ENCODE data around the gene MYO7A.

MYO7A gene

GRCh38 chr11:77230878-77231605, 103.0 kb downstream of the MYO7A start:
- no peak for DNase-seq

DNA sequence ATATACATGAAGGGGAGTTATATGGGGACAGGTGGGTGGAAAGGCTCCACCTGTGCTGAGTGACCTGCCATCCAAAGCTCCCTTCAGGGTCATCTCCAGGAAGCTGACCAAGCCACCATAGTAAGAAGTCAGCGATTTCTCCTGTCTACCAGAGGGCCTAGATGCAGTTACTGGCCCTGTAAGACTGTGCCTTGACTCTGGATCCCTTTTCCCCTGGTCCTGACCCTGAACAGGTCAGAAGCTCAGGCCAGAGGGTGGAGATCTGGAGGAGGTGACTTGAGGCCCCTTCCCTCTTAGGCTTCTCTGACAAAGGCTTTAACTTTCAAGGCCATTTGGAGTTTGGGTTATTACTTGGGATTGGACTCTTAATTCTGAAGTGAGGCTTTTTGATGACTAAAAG, 103.8 kb downstream of the MYO7A start:
- DNase-seq, result no peak

DNA sequence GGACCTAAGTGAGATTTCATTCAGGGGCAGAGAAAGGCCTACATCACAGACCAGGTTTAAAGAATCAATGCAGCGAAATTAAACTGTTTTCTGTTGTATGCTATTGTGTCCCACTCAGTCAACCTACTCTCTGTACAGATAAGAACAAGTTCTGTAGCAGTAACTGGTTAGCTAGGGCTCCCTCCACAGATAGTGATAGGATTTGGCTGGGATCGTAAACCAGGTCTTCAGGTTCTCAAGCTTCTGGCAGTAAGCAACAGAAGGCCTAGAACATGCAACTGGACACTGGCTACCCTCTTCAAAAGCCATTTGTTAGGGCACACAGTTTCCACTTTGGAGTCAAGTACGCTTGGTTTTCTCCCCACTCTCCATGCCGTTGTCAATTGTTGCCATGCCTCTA, 104.2 kb downstream of the MYO7A start:
- no peak for DNase-seq

DNA sequence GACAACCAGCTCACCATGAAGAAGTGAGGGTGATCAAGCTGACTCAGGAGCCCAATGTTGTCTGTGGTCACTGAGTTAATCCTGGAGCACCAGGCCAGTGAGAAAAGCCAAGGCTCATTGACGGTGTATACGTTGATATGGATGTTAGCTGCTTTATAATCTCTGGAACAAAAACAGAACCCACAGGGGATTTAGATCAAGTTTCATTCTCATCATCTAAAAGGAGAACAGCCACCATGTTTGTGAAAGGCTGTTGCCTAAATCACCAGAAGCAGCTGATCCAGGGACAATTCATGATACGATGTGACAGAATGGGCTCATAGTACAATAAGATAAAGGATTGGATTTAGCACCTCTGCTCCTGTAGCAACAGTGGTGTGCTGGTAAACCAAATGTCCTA, 105.0 kb downstream of the MYO7A start:
- no peak for DNase-seq

- DNase-seq, result no peak
Measured at GRCh38 chr11:77236901-77237300, 108.9 kb downstream of the MYO7A start.

DNA sequence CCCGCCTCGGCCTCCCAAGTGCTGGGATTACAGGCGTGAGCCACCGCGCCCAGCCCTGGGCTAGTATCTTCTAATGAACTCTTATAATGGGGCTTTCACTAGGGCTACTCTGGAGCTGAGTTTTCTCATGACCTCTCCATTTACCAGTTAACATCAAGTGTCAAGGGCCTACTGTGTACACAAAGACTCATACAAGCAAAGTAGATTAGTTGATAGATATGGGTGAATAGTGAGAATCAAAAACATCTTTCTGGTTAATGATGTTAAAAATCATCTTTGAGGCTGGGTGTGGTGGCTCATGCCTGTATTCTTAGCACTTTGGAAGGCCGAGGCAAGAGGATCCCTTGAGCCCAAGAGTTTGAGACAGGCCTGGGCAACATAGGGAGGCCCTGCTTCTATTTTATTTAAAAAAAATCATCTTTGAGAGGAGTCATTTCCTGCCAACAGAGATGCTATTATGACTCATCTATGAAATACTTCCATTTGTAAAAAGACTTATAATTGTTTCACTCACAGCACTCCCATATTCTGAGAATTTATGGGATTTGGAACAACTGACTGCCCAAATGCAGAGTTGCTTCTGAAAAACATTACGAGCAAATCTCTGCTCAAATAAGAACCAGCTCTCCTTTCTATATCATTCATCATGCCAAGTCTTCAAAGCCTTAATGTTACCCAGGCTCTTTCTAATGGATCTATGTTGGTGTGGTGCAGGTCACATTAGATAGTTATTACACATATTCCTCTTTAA, 116.4 kb downstream of the MYO7A start:
- no peak for DNase-seq

DNA sequence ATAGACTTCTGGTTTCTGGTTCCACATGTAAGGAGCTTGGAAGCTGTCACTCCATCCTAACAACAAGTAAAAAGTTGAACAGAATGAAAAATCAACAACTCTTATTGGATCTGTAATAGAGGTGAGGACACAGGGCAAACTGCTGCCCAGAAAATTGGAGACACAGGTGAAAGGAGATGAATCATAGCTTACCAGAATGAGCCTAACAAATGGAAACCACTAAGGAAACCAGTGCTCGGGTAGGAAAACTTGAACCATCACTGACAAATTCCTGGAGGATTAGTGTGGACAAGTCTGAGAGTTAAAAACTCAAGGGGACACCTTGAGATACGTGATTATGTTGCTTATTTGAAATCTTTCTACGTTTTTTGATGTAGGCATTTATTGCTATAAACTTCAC, 121.4 kb downstream of the MYO7A start:
- DNase-seq, result no peak

DNA sequence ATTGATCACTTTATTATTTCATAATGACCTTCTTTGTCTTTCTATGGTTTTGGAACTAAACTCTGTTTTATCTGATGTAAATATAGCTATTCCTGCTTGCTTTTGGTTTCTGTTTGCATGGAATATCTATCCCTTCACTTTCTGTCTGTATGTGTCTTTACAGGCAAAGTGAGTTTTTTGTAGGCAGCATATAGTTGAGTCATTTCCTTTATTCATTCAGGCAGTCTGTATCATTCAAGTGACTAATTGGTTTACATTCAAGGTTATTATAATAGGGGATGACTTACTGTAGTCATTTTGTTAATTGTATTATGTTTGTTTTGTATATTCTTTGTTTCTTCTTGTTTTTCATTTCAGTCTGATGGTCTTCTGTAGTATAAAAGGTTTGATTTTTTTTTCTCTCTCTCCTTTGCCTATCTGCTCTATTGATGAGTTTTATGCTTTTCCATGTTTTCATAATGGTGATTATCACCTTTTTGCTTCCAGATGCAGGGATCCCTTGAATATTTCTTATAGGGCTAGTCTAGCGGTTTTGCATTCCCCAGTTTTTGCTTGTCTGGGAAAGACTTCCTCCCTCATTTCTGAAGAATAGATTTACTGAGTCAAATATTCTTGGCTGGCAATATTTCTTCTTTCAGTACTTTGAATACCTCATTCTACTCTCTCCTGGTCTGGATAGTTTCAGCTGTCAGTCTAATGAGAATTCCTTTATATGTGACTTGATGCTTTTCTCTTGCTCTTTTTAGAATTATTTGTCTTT, 123.0 kb downstream of the MYO7A start:
- no peak for DNase-seq

DNA sequence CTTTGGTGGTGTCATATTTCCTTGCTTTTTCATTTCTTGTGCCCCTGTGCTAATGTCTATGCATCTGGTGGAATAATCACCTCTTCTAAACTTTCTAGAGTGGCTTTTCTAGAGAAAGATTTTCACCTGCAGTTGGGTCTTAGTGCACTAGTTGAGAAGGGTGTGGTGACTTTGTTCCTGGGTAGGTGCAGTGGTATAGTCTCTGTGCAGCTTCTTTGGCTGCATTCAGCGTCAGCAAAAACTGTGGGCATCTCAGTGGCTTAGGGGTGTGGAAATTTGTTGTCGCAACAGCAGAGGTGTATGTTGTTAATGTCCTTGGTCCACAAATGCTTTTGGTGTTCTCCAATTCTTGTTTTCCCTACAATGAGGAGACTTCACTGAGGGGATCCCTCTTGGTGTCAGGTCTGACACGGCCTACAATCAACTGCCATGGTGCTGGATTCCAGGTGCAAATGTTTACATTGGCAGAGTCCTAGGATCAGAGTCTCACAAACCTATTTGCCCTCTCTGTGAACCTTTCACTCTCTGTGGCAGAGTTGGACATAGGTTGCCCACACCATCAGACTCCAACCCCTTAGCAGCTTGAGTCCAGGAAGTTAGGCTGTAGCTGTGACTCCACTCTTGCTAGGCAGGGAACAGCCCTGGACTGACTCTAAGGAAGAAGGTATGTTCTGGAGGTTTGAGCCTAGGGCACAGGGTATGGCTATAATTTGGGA, 124.7 kb downstream of the MYO7A start:
- DNase-seq, result no peak

GRCh38 chr11:77253690-77254089, 125.6 kb downstream of the MYO7A start:
- DNase-seq, result no peak

- no peak for DNase-seq
Measured at GRCh38 chr11:77259641-77260040, 131.6 kb downstream of the MYO7A start.

- DNase-seq, result no peak
Measured at GRCh38 chr11:77262803-77263202, 134.8 kb downstream of the MYO7A start.
